Ovary (tissue), 9 donors: ENCODE measurements around the gene GRID2. TPM values are rescaled to one million over a fixed set of nuclear protein-coding genes. Genes with fewer than 3 reads are reported as not detected.

ENCODE experiments used
- DNase-seq, 5 donors: peaks; one replicate each; pipeline ENCODE4 v3.0.0-alpha.2; 2019 to 2020
- H3K27ac ChIP-seq, 2 donors: fragments of 200-600 bp; one replicate each; pipeline versions ENCODE4 v1.5.1 to v1.8.0; 2019 to 2022
- H3K27me3 ChIP-seq: fragments of 200-600 bp; one replicate; pipeline ENCODE4 v1.8.0; 2022
- H3K36me3 ChIP-seq: fragments of 200-600 bp; sonication (generic); one replicate; pipeline ENCODE4 v1.5.1; 2019
- H3K4me1 ChIP-seq: one replicate; pipeline ENCODE4 v1.8.1; 2013; ENCODE audit warnings: mild to moderate bottlenecking, moderate library complexity; ENCODE audit not compliant: insufficient read depth
- H3K4me3 ChIP-seq: fragments of 200-600 bp; sonication (generic); one replicate; pipeline ENCODE4 v1.5.1; 2017
- H3K9me3 ChIP-seq, 2 donors: fragments of 200-600 bp in 1 of 2; sonication (generic) in 1 of 2; one replicate each; pipeline versions ENCODE4 v1.5.1 to v1.8.1; 2013 to 2019; ENCODE audit warnings: mild to moderate bottlenecking in 1 of 2, moderate library complexity in 1 of 2
- EP300 ChIP-seq: sonication (generic); formaldehyde crosslinking; IDR thresholded peaks from one replicate; pipeline ENCODE4 v1.6.1; 2017; ENCODE audit warnings: antibody characterized with exemption
- POLR2A ChIP-seq: fragments of 450-650 bp; IDR thresholded peaks from one replicate; pipeline ENCODE4 v1.6.1; 2017; ENCODE audit warnings: antibody characterized with exemption, mild to moderate bottlenecking, moderate library complexity
- WGBS, 3 donors: extraction: QIAGEN DNeasy Blood & Tissue Kit in 1 of 3; methylation state at CpG; one replicate each; pipeline versions ENCODE4 v1.1.5 to v1.1.7; 2013 to 2017; 5-methylcytosine and 5-hydroxymethylcytosine counted together
- intact Hi-C, 4 donors: fragments of 100-400 bp; cut with DNase I; formaldehyde crosslinking; loops; one replicate each; pipeline versions ENCODE4 v1.11.0 to v1.15.1; 2022 to 2023
- polyA plus RNA-seq, 2 donors: library from polyadenylated mRNA; stranded (reverse); fragments of 200-250 nt in 1 of 2; fragments of 350-450 nt in 1 of 2; fragmentation: Illumina TruSeq in 1 of 2; extraction: RNeasy Lipid Tissue Mini Kit (QIAGEN cat#74804) in 1 of 2; gene quantifications; one replicate each; pipeline ENCODE4 v1.2.3, GENCODE V29; 2013 to 2014
- total RNA-seq, 7 donors: library from RNA; depleted of rRNA in 2 of 7; stranded (reverse); fragments of >200 nt in 2 of 7; fragmentation: NEBNext Ultra II Directional in 3 of 7; extraction: Animal tissue kit (Norgen Biotek cat#: 25700) in 3 of 7; gene quantifications; one replicate each; pipeline versions ENCODE4 v1.1.0 to v1.2.4, GENCODE V29; 2016 to 2023
- TF ChIP-seq, protein P1 (sequence below), 3 donors: fragments of 450-650 bp in 2 of 3; fragments of 200-600 bp in 1 of 3; IDR thresholded peaks; one replicate each; pipeline versions ENCODE4 v1.5.1 to v1.8.0; 2016 to 2022; ENCODE audit warnings: antibody characterized with exemption in 3 of 3, mild to moderate bottlenecking in 1 of 3
- donor health status: DM: no; HTN: no; CAD: no; lungs with moderate emphysema.
- donor health status: DM: no; HTN: no; CAD: no.
- donor health status: Bipolar disorder and iron deficiency.
- donor health status: DM: yes; HTN: yes; CAD: no.
- donor health status: DM: no; HTN: no; CAD: no.
- donor health status: DM: yes; HTN: yes; CAD: no.

Gene GRID2
- total and polyA plus RNA-seq, 9 donors: 0.65 to 6.8 (median 2.6) TPM

- H3K4me3 ChIP-seq: no peak overlapping the region
- H3K36me3 ChIP-seq: no peaks in the 10 kb centered on the region
- H3K9me3 ChIP-seq: no peaks in the 10 kb centered on the region
- H3K4me1 ChIP-seq: no peaks in the 10 kb centered on the region
- no peaks in the 10 kb centered on the region for H3K27me3 ChIP-seq
- H3K27ac ChIP-seq: no peak overlapping the region
- no peak for DNase-seq
- TF ChIP-seq POLR2A (no peak), EP300 (no peak)
- TF ChIP-seq, protein P1, sequence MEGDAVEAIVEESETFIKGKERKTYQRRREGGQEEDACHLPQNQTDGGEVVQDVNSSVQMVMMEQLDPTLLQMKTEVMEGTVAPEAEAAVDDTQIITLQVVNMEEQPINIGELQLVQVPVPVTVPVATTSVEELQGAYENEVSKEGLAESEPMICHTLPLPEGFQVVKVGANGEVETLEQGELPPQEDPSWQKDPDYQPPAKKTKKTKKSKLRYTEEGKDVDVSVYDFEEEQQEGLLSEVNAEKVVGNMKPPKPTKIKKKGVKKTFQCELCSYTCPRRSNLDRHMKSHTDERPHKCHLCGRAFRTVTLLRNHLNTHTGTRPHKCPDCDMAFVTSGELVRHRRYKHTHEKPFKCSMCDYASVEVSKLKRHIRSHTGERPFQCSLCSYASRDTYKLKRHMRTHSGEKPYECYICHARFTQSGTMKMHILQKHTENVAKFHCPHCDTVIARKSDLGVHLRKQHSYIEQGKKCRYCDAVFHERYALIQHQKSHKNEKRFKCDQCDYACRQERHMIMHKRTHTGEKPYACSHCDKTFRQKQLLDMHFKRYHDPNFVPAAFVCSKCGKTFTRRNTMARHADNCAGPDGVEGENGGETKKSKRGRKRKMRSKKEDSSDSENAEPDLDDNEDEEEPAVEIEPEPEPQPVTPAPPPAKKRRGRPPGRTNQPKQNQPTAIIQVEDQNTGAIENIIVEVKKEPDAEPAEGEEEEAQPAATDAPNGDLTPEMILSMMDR (IDR thresholded peaks at IDR 0.05): no peak
- intact Hi-C loops: no loop called here
- WGBS, 3 donors: 60 to 76% (median 71%) methylated on average over 2 of the region's 2 CpGs
Observed at GRCh38 chr4:92658318-92658717, 354.6 kb downstream of the GRID2 start.

- Histone ChIP-seq H3K4me3 (no peak overlapping the region), H3K4me1 (no peaks in the 10 kb centered on the region), H3K36me3 (no peaks in the 10 kb centered on the region), H3K27me3 (no peaks in the 10 kb centered on the region), H3K27ac (no peak overlapping the region), H3K9me3 (no peaks in the 10 kb centered on the region)
- TF ChIP-seq, protein P1 (IDR thresholded peaks at IDR 0.05): no peak
- TF ChIP-seq EP300 (no peak), POLR2A (no peak)
- intact Hi-C loops: no loop called here
- 90 to 98% (median 94%) methylated on average over 3 of the region's 3 CpGs for WGBS, 3 donors
- DNase-seq: no peak
Observed at GRCh38 chr4:92677805-92678204, 374.0 kb downstream of the GRID2 start.

DNA sequence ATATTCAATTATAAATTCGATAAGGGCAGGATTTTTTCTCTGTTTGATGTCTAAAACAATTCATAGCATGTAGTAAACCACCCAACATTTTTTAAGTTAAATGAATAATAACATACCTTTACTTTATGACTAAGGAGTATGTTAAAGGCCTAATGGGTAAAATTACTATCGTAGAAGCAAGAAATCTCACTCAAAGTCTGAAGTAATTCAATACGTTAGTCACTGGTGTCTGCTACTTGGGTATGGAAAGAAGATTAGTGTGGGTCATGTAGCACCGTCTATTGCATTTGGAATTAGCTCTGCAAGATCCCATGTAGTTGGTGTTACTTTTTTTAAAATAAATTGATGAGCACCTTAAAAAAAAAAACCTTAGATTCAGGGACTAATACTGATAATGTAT lies 374.5 kb downstream of the GRID2 start:
- Histone ChIP-seq H3K27ac (no peak overlapping the region), H3K4me3 (no peak overlapping the region), H3K27me3 (no peaks in the 10 kb centered on the region), H3K4me1 (no peaks in the 10 kb centered on the region), H3K36me3 (no peaks in the 10 kb centered on the region), H3K9me3 (no peaks in the 10 kb centered on the region)
- no peak for DNase-seq
- WGBS, 3 donors: 86 to 90% (median 90%) methylated on average over 4 of the region's 4 CpGs
- intact Hi-C loops: no loop called here
- TF ChIP-seq POLR2A: no peak
- no peak for TF ChIP-seq EP300
- TF ChIP-seq, protein P1 (IDR thresholded peaks at IDR 0.05): no peak

- no peak for DNase-seq
- WGBS, 3 donors: 79 to 91% (median 84%) methylated on average over 1 of the region's 1 CpG
- no peak overlapping the region for H3K27ac ChIP-seq
- no peaks in the 10 kb centered on the region for H3K4me1 ChIP-seq
- H3K4me3 ChIP-seq: no peak overlapping the region
- intact Hi-C loops: no loop called here
- no peaks in the 10 kb centered on the region for H3K9me3 ChIP-seq
- TF ChIP-seq POLR2A: no peak
- TF ChIP-seq EP300: no peak
- TF ChIP-seq, protein P1 (IDR thresholded peaks at IDR 0.05): no peak
- H3K27me3 ChIP-seq: no peaks in the 10 kb centered on the region
- no peaks in the 10 kb centered on the region for H3K36me3 ChIP-seq
Observed at GRCh38 chr4:92679149-92679548, 375.4 kb downstream of the GRID2 start.
